Measurements from ENCODE around the gene UQCRQ. TPM values are rescaled to one million over a fixed set of nuclear protein-coding genes. Genes with fewer than 3 reads are reported as not detected.

The UQCRQ gene
- total RNA-seq, 1 donor = 76.0 TPM

GRCh38 chr5:132872788-132873118, 6.3 kb downstream of the UQCRQ start:
- Histone ChIP-seq H3K4me2 (ENCODE audit: insufficient read depth, low read length) (no peak overlapping the region), H3K27me3 (ENCODE audit: insufficient read depth, low read length) (no peaks in the 10 kb centered on the region), H3K36me3 (ENCODE audit: insufficient read depth, low read length) (peaks cover 54% of the 10 kb centered on the region), H2AFZ (ENCODE audit: low read length) (no peak overlapping the region), H3K4me3 (ENCODE audit: insufficient read depth, low read length) (no peak overlapping the region), H3K9me3 (ENCODE audit: low read depth, low read length) (no peaks in the 10 kb centered on the region), H3K27ac (ENCODE audit: low read depth, low read length) (no peak overlapping the region), H3K4me1 (ENCODE audit: insufficient read depth, low read length) (peaks cover 24% of the 10 kb centered on the region), H3K79me2 (ENCODE audit: insufficient read depth, low read length) (peaks cover 8% of the 10 kb centered on the region), H4K20me1 (ENCODE audit: insufficient read depth, low read length) (peaks cover 14% of the 10 kb centered on the region)
- DNase-seq (ENCODE audit: insufficient read length, low spot score, missing footprints) = no peak
- TF ChIP-seq CTCF (IDR thresholded peaks at IDR 0.05; ENCODE audit: extremely low read depth, low read depth, low read length) = no peak

- no peak for TF ChIP-seq CTCF (IDR thresholded peaks at IDR 0.05; ENCODE audit: extremely low read depth, low read depth, low read length)
- no peak within 1 kb of the TSS for H3K27ac ChIP-seq (ENCODE audit: low read depth, low read length)
- no peak within 1 kb of the TSS for H2AFZ ChIP-seq (ENCODE audit: low read length)
- peaks cover 30% of the 10 kb centered on the region for H3K4me1 ChIP-seq (ENCODE audit: insufficient read depth, low read length)
- no peaks in the 10 kb centered on the region for H3K27me3 ChIP-seq (ENCODE audit: insufficient read depth, low read length)
- H3K79me2 ChIP-seq (ENCODE audit: insufficient read depth, low read length) = peaks cover 5% of the 10 kb centered on the region
- H4K20me1 ChIP-seq (ENCODE audit: insufficient read depth, low read length) = peaks cover 20% of the 10 kb centered on the region
- no peak within 1 kb of the TSS for H3K4me2 ChIP-seq (ENCODE audit: insufficient read depth, low read length)
- peaks cover 55% of the 10 kb centered on the region for H3K36me3 ChIP-seq (ENCODE audit: insufficient read depth, low read length)
- DNase-seq (ENCODE audit: insufficient read length, low spot score, missing footprints) = no peak
- no peak within 1 kb of the TSS for H3K4me3 ChIP-seq (ENCODE audit: insufficient read depth, low read length)
- no peaks in the 10 kb centered on the region for H3K9me3 ChIP-seq (ENCODE audit: low read depth, low read length)
These were observed 6.9 kb downstream of the UQCRQ start, which contains the start of gene LEAP2 for GRCh38 chr5:132873119-132873929. LEAP2 (plus strand) TSS chr5:132873668; CDS start chr5:132873695, 27 bp downstream.

GRCh38 chr5:132873930-132874271, 7.5 kb downstream of the UQCRQ start:
- peaks cover 3% of the 10 kb centered on the region for H3K79me2 ChIP-seq (ENCODE audit: insufficient read depth, low read length)
- no peaks in the 10 kb centered on the region for H3K9me3 ChIP-seq (ENCODE audit: low read depth, low read length)
- no peak overlapping the region for H2AFZ ChIP-seq (ENCODE audit: low read length)
- H3K4me2 ChIP-seq (ENCODE audit: insufficient read depth, low read length) = no peak overlapping the region
- DNase-seq (ENCODE audit: insufficient read length, low spot score, missing footprints) = no peak
- H3K4me1 ChIP-seq (ENCODE audit: insufficient read depth, low read length) = peaks cover 31% of the 10 kb centered on the region
- TF ChIP-seq CTCF (IDR thresholded peaks at IDR 0.05; ENCODE audit: extremely low read depth, low read depth, low read length) = no peak
- no peak overlapping the region for H3K4me3 ChIP-seq (ENCODE audit: insufficient read depth, low read length)
- peaks cover 55% of the 10 kb centered on the region for H3K36me3 ChIP-seq (ENCODE audit: insufficient read depth, low read length)
- H3K27ac ChIP-seq (ENCODE audit: low read depth, low read length) = no peak overlapping the region
- peaks cover 23% of the 10 kb centered on the region for H4K20me1 ChIP-seq (ENCODE audit: insufficient read depth, low read length)
- H3K27me3 ChIP-seq (ENCODE audit: insufficient read depth, low read length) = no peaks in the 10 kb centered on the region

GRCh38 chr5:132876020-132876759, 9.7 kb downstream of the UQCRQ start:
- Histone ChIP-seq H3K4me3 (ENCODE audit: insufficient read depth, low read length) (no peak overlapping the region), H3K4me2 (ENCODE audit: insufficient read depth, low read length) (no peak overlapping the region), H3K4me1 (ENCODE audit: insufficient read depth, low read length) (peaks cover 31% of the 10 kb centered on the region), H2AFZ (ENCODE audit: low read length) (no peak overlapping the region), H3K36me3 (ENCODE audit: insufficient read depth, low read length) (peaks cover 67% of the 10 kb centered on the region), H4K20me1 (ENCODE audit: insufficient read depth, low read length) (peaks cover 23% of the 10 kb centered on the region), H3K9me3 (ENCODE audit: low read depth, low read length) (no peaks in the 10 kb centered on the region), H3K79me2 (ENCODE audit: insufficient read depth, low read length) (peaks cover 9% of the 10 kb centered on the region), H3K27ac (ENCODE audit: low read depth, low read length) (peak overlapping the region; percentile 34), H3K27me3 (ENCODE audit: insufficient read depth, low read length) (no peaks in the 10 kb centered on the region)
- no peak for DNase-seq (ENCODE audit: insufficient read length, low spot score, missing footprints)
- no peak for TF ChIP-seq CTCF (IDR thresholded peaks at IDR 0.05; ENCODE audit: extremely low read depth, low read depth, low read length)
